ENCODE measurements around the gene TARDBP. TPM values are rescaled to one million over a fixed set of nuclear protein-coding genes. Genes with fewer than 3 reads are reported as not detected.
"Not testable (repeated sequence)": the region's sequence is repeated elsewhere in the genome, so short reads cannot be mapped to it uniquely, and the experiment has no call there.

Gene TARDBP
- total RNA-seq, 1 donor from 2014 or later, result 175 TPM

- no peak for TF ChIP-seq CTCF (IDR thresholded peaks at IDR 0.05; ENCODE audit: unreplicated experiment)
- no peak for DNase-seq (ENCODE audit: low spot score in 2 of 2, unreplicated experiment in 2 of 2)
- Mint-ChIP-seq H3K27me3 (ENCODE audit: low read depth) (no peaks in the 10 kb centered on the region), H3K4me3 (no peak overlapping the region), H3K9me3 (no peaks in the 10 kb centered on the region), H3K4me1 (no peaks in the 10 kb centered on the region), H3K27ac (no peak overlapping the region), H3K36me3 (peaks cover 52% of the 10 kb centered on the region)
These were observed 56.4 kb downstream of the TARDBP start for GRCh38 chr1:11068600-11069473.

- Mint-ChIP-seq H3K4me1 (no peaks in the 10 kb centered on the region), H3K36me3 (peaks cover 48% of the 10 kb centered on the region), H3K27ac (no peak overlapping the region), H3K27me3 (ENCODE audit: low read depth) (no peaks in the 10 kb centered on the region), H3K9me3 (no peaks in the 10 kb centered on the region), H3K4me3 (no peak overlapping the region)
- no peak for TF ChIP-seq CTCF (IDR thresholded peaks at IDR 0.05; ENCODE audit: unreplicated experiment)
- DNase-seq (ENCODE audit: low spot score in 2 of 2, unreplicated experiment in 2 of 2), result no peak
These were observed 58.4 kb downstream of the TARDBP start for GRCh38 chr1:11070876-11071275.

GRCh38 chr1:11071463-11072215 lies 59.2 kb downstream of the TARDBP start:
- H3K27ac Mint-ChIP-seq, result no peak overlapping the region
- no peaks in the 10 kb centered on the region for H3K9me3 Mint-ChIP-seq
- no peaks in the 10 kb centered on the region for H3K4me1 Mint-ChIP-seq
- no peak for DNase-seq (ENCODE audit: low spot score in 2 of 2, unreplicated experiment in 2 of 2)
- H3K4me3 Mint-ChIP-seq, result no peak overlapping the region
- H3K27me3 Mint-ChIP-seq (ENCODE audit: low read depth), result no peaks in the 10 kb centered on the region
- H3K36me3 Mint-ChIP-seq, result peaks cover 50% of the 10 kb centered on the region
- TF ChIP-seq CTCF (IDR thresholded peaks at IDR 0.05; ENCODE audit: unreplicated experiment), result no peak

GRCh38 chr1:11072216-11072917 lies 59.9 kb downstream of the TARDBP start:
- H3K27me3 Mint-ChIP-seq (ENCODE audit: low read depth), result no peaks in the 10 kb centered on the region
- no peaks in the 10 kb centered on the region for H3K4me1 Mint-ChIP-seq
- DNase-seq (ENCODE audit: low spot score in 2 of 2, unreplicated experiment in 2 of 2), result no peak
- H3K27ac Mint-ChIP-seq, result no peak overlapping the region
- no peak overlapping the region for H3K4me3 Mint-ChIP-seq
- no peak for TF ChIP-seq CTCF (IDR thresholded peaks at IDR 0.05; ENCODE audit: unreplicated experiment)
- peaks cover 52% of the 10 kb centered on the region for H3K36me3 Mint-ChIP-seq
- H3K9me3 Mint-ChIP-seq, result no peaks in the 10 kb centered on the region

- H3K27me3 Mint-ChIP-seq (ENCODE audit: low read depth); DNase-seq (ENCODE audit: low spot score in 2 of 2, unreplicated experiment in 2 of 2); H3K27ac Mint-ChIP-seq; H3K4me1 Mint-ChIP-seq; H3K9me3 Mint-ChIP-seq; H3K4me3 Mint-ChIP-seq: not testable (repeated sequence)
- H3K36me3 Mint-ChIP-seq, result peaks cover 50% of the 10 kb centered on the region
These were observed 60.9 kb downstream of the TARDBP start for GRCh38 chr1:11073398-11073797.

Other genes with a start within 250 kb of the TARDBP start
- 8.9 to 11.2 TPM (median 10.1 TPM) in 3 replicates for gene CASZ1, start 216.0 kb upstream of the TARDBP start, total RNA-seq
- gene MASP2, start 34.6 kb downstream of the TARDBP start, total RNA-seq, result 0.09 to 0.20 TPM in 2 of 3 replicates, not detected in the other
- gene SRM, start 47.4 kb downstream of the TARDBP start, total RNA-seq, result 61.4 to 62.1 TPM (median 61.7 TPM) in 3 replicates
- 68.1 to 76.9 TPM (median 73.7 TPM) in 3 replicates for gene EXOSC10, start 87.2 kb downstream of the TARDBP start, total RNA-seq
- gene ANGPTL7, start 176.7 kb downstream of the TARDBP start, total RNA-seq, result not detected in 3 replicates
- gene MTOR, start 249.9 kb downstream of the TARDBP start, total RNA-seq, result 48.4 to 49.8 TPM (median 49.3 TPM) in 3 replicates